SH-SY5Y (cell line): ENCODE data around the gene PRDM16.

ENCODE experiments used
- GATA2 ChIP-seq: IDR thresholded peaks from 2 replicates; pipeline ENCODE4 v1.6.1; 2011; ENCODE audit warnings: mild to moderate bottlenecking, low read depth, low read length
- GATA3 ChIP-seq: IDR thresholded peaks from 2 replicates; pipeline ENCODE4 v1.6.1; 2011; ENCODE audit warnings: low read depth, mild to moderate bottlenecking, low read length, moderate library complexity

Gene PRDM16

DNA sequence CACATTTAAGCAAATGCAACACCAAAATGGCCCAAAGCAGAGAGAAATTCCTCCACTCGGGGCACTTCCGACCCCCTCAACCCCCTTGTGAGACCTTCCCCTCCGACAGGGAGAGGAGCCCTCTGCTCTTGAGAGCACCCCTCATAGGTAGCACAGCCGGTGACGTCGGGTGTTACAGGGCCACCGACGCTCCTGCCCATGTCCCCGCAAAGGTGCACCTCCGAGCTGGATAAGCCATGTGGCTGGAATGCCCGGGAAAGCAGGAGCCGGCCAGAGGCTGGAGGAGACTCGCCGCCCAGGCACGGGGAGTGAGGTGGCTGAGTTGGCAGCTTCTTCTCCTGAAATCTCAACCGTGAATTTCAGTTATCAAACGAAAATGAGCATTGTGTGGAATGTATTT lies 318.4 kb downstream of the PRDM16 start:
- no peak for TF ChIP-seq GATA2
- no peak for TF ChIP-seq GATA3

DNA sequence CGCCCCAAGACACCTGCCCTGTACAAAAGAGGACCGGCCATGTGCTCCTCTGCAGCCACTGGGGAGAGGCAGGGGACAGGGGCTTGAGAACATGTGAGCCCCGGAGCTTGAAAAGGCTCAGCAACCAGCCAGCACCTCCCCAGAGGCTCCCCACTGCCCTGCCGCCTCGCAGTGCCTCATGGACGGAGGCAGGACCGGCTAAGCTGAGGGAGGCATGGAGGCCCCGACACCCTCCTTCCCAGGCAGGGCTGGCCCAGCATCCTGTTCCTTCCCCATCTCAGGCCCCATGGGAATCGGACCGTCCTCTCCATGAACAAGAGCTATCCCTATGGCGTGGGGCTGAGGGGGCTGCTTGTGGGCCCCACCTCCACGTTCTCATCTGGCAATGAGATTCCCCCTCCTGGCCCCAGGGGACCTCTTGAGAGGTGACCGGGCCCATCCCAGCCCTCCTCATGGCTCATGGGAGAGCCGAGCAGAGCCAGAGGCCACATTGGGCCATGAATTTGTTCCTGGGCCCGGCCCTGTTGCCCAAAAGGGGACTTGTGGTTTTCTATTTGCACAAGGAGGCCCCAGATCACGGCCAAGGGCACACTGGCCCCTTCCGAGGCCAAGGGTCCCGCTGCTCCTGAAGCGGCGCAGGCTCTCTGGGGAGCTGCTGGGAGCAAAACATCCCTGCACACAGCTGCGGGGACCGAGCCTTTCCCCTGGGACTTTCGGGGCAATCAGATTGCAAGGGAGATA lies 320.3 kb downstream of the PRDM16 start:
- TF ChIP-seq GATA2, result no peak
- TF ChIP-seq GATA3, result no peak

DNA sequence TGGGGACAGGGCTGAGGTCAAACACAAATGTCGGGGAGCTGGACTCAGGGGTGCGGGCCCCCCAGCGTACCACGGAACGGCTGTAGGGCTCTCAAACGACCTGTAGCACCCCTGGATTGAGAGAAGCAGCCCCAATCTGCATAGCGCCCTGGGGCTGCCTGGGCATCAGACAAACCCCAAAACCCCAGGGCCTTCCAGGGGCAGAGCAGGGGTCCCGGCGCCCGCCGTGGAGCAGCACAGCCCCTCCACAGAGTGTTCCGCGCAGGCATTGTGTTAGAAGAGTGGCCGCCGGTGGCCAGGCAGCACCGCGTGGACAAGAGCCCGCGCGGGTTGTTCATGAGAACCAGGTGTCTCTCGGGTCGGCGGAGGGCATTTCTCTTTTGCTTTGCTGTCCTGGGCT lies 321.3 kb downstream of the PRDM16 start:
- TF ChIP-seq GATA2, result no peak
- no peak for TF ChIP-seq GATA3

DNA sequence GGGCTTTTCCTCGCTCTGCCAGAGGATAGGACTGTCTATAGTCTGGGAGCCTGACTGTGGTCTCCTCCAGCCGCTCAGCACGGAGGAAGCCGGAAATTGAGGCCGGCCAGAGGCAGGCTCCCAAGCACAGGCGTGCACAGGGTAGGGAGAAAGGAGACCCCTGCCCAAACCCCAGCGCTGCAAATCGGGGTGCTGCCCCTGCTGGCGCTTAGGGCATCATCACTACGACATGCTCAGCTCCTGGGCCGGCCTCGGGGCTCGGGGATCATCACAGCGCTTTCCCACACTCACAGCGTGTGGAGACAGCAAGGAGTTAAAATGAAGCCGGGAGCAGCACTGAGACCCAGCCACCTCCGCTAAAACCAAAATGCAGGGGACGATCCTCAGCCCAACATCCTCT lies 322.7 kb downstream of the PRDM16 start:
- TF ChIP-seq GATA2, result no peak
- TF ChIP-seq GATA3, result no peak

DNA sequence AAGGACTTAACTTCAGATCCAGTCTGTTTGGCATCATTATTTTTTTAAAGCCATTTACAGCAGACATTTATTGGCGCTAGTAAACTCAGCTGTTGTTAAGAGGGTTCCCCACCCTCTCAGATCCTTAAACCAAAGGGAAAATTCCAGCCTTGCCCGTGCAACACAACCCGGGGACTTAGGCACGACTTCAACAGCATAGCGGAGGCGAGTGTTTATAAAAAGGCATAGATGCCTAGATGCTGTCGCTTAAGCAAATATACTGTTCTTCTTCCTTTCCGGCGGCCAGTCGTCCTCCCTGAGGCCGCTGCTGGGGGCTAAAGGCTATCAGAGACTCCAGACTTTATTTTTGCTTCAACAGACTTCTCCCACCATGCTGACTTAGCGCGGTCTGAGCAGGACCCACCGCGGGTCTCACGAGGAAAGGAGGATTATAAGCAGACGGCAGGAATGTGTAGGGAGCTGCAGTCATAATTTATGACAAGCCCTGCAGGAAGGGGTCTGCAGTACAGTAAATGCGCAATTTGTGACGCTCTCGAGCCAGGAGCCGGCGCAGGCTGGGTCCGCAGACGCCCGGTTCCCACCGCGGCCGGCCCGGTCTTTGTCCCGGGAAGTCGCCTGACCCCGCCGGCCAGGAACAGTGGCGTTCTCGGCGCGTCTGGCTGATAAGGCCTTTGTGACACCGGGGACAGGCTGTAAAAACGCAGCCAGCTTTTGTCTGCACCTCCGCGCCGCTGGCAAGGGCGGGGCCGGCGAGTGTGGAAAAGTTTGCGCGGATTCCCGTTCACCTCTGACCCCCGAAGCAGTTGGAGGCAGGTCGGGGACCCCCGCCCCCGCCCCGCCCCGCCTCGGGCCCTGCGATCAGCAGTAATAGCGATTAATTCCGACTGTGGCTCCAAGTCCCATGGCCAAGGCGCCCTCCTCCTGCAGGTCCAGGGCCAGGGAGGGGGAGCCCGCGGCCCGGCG lies 324.3 kb downstream of the PRDM16 start:
- TF ChIP-seq GATA2 (no peak), GATA3 (no peak)

DNA sequence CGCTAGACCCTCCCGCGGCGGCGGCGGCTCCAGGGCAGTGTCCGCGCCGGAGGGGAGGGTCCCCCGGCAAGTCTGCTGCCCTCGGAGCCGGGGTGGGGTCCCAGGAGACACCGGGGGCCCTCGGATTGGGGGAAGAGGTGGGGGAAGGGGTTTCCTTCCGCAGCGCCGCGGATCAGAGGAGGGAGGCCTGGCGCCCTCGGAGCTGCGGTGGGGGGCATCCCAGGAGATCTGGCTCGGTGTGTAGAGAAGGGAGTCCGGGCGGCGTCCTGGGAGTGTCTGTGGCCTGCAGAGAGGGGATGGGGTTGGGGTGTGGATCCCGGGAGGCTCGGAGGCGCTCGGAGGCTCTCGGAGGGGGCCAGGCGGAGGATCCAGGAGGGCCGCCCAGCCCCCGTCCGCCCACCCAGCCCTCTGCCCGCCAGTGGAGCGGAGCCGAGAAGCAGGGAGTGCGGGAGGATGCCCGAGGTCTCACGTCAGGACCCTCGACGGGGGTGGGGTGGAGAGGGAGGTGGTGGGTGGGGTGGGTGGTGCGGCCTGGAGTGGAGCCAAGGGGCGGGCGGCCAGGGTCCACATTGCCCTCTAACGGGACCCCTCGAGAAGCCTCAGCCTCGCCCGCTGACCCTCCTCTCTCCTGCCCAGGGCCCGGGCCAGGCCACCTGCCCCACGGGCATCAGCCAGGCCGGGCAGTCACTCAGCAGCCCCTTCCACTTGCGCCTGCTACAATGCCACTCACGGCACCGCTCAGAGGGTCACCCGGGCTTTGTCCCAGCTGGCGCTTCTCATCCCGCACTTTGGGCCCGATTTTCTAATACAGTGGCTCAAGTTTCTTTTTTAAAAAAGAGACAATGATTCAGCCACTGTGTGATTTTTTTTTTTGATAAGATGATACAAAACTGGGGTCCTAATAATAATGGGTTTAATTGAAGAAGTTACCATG lies 325.3 kb downstream of the PRDM16 start:
- TF ChIP-seq GATA3, result no peak
- no peak for TF ChIP-seq GATA2

DNA sequence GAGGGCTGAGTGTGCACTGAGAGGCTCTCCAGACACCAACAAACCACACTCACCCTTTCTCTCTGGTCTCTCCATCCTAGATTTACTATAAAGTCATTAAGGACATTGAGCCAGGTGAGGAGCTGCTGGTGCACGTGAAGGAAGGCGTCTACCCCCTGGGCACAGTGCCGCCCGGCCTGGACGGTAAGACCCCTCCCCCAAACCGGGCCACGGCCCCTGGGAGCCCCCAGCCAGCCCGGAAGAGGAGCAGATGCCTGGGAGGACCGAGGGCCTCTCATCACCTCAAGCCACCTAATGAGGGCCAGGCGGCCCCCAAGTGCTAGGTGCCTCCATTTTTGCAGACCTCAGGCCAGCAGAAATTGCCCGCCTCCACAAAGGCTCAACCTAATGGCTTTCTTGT lies 327.4 kb downstream of the PRDM16 start:
- no peak for TF ChIP-seq GATA3
- no peak for TF ChIP-seq GATA2

DNA sequence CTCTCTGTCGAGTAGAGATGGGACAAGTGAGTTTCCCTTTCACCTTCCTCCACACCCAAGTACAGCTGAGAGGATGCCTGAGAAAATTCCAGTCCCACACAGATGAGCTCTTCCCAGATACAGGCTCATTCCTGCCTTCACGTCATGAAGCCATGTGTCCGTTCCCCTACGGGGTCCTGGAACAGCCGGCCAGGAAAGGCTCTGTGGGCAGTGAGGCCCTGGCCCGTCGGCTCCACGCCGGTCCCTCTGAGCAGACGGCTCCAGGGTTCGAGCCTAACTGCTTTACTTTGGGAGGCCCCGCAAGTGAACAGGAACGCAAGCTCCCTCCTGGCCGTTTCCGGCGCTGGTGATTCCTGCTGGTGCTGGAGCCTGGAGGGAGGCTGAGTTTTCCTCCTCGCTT lies 328.3 kb downstream of the PRDM16 start:
- TF ChIP-seq GATA3 (no peak), GATA2 (no peak)

DNA sequence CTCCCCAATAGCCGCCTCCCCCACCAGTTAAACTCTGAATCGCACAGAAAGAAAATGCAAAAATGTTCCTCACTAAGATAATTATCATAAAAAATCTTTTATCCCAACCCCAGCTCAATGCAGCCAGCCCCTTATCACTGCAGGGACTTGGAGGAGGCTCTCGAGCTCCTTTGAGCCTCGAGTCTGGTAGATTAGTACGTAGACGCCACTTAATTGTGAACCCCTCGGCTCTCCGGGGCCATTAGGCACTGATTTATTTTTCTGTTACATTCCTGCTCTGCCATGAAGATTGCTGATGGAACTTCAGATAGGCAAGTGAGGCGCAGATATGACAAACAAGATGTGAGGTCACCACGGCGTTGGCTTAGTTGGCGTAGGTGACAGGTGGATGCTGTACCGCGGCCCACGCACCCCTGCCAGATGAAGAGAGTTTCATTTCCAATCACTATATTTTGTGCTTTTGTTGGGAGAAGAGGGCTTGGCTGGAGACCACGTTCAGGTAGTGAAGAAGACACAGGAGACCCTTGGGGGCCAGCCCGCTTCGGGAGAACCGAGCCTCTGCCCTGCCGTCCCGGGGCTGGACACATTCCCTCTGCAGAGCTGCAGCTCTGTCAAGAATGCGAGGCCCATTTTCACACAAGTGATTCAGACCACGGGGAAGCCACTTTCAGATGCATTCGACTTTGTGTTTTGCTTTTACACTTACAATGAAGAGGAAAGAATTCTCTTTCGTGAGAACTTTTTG lies 329.6 kb downstream of the PRDM16 start:
- TF ChIP-seq GATA2 (no peak), GATA3 (no peak)

DNA sequence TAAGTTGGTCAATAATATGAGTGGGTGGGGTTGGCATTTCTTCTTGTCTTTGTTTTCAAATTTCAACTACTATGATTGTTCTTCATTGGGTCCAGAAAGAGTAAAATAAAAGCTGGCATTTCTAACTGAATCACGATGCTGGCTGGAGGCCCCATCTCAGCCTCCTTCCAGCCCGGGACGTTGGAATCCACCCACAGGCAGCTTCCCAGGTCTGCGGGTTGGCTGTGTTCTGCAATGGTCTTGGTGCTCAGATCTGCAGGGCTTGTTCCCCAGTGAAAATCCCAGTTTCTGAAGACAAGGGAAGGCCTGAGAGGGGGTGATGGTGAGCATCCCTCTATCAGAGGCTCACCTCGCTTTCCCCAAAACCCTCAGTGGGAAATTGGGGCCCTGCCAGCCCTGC lies 330.7 kb downstream of the PRDM16 start:
- no peak for TF ChIP-seq GATA2
- no peak for TF ChIP-seq GATA3

DNA sequence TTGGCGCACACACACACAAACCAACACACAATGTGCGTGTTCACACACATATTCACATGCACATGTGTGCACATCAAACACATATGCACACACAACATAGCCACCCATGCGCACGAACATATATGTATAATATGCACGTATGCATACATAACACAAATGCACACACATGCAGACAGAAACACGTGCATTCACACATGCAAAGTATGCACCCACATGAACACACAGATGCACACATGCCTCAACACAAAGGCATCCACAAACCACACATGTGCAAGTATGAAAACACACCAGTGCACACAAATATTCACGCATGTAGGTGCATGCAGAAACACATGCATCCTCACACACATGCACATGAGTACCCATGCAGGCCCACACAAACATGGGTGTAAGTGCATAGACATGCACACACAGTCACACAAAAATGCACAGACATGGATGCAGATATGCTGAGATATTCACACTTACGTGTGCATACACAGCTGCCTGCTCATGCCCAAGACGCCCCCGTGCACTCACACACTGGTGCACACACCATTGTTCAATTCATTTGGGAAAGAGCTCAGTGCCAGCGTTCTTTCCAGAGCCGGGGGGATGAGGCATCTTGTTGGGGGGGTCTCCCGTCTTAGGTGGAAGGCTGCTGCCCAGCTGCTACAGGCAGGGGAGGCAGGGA lies 332.7 kb downstream of the PRDM16 start:
- TF ChIP-seq GATA3 (no peak), GATA2 (no peak)

DNA sequence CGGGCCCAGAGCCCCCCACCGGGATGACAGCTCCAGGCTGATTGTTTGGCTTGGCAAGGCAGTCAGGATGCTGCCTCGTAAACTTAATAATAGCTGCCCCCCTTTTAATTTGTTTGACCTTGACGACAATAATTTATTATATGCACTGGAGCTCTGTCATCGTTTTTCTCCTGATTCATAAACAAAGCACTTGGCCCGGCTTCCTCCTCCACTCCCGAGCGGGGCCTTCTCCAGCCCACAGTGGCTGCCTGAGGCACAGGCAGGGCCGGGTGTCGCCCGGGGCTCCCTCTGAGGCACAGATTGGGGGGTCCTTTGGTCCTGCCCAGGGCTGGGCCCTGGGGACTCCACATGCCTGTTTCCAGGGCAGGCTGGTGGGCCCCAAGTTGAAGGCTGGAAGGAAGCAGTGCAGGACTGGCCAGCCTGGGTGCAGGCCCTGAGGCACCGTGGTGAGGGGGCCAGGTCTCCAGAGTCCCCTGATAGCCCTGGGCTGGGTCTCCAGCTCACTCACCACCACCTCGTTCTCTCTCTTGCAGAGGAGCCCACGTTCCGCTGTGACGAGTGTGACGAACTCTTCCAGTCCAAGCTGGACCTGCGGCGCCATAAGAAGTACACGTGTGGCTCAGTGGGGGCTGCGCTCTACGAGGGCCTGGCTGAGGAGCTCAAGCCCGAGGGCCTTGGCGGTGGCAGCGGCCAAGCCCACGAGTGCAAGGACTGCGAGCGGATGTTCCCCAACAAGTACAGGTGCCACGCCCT lies 333.4 kb downstream of the PRDM16 start:
- no peak for TF ChIP-seq GATA3
- no peak for TF ChIP-seq GATA2
